Stimulated activated CD8-positive, alpha-beta memory T cell treated with anti-CD3 and anti-CD28 coated beads, Interleukin-4, amount 100 ng/mL, for 24 hours (primary cell): Measurements from ENCODE around the gene DOCK10.

Experiments
- DNase-seq: peaks from one replicate; pipeline ENCODE4 v3.0.0-alpha.2; 2020; ENCODE audit warnings: low read depth

Gene DOCK10

DNA sequence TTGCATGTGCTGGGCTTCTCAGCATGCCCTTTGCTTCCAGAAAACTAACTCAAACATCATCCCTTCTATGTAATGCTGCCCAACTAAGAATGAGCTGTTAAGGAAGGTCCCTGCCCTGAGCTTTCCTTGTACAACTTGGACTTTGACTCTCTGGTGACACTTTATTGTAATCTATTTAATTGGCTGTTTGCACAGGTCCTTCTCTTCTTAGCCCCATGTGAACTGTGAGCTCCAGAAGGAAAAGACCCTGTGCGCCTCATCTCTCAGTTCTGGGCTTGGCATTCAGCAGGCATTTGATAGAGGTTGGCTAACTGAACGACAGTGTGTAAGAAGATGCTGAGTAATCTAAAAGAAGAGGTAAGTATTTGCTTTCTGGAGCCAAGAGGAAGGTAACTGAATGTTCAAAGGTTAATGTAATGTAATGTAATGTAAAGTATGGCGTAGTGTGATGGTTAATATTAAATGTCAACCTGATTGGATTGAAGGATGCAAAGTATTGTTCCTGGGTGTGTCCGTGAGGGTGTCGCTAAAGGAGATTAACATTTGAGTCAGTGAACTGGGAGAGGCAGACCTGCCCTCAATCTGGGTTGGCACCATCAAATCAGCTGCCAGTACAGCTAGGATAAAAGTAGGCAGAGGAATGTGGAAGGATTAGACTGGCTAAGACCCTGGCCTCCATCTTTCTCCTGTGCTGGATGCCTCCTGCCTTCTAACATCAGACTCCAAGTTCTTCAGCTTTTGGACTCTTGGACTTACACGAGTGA lies 265.3 kb downstream of the DOCK10 start:
- no peak for DNase-seq

DNA sequence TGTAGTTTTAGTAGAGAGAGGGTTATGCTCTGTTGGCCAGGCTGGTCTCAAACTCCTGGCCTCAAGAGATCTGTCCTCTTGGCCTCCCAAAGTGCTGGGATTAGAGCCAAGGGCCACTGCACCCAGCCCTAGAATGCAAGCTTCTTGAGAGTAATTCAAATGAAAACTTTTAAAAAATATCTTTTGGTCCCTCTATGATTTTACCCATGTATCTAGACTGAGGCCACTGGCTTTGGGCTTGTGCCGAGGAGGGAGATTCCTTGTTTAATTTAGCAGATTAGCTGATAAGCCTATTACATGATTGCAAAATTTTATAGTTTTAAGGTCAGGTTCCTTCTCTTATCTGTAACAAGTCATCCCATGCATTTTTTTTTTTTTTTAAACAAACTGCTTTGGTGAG lies 266.6 kb downstream of the DOCK10 start:
- no peak for DNase-seq

DNA sequence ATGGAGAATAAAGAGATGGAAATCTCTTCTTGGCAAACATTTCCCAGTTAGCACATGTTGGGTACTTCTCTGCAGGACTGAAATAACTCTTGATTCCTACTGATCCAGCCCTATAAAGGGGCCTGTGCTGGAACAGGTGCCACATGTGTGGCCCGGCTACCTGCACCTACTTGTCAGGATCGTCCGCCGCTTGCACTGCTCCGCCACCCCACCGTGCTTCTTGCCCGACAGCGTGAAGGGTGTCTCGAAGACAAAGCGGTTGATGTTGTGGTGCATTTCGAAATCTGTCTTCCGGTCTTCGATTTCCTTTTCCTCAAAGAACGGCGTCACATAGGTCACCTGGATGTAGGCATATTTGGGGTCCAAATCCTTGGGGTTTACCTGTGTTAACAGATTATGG lies 267.5 kb downstream of the DOCK10 start:
- DNase-seq: no peak

DNA sequence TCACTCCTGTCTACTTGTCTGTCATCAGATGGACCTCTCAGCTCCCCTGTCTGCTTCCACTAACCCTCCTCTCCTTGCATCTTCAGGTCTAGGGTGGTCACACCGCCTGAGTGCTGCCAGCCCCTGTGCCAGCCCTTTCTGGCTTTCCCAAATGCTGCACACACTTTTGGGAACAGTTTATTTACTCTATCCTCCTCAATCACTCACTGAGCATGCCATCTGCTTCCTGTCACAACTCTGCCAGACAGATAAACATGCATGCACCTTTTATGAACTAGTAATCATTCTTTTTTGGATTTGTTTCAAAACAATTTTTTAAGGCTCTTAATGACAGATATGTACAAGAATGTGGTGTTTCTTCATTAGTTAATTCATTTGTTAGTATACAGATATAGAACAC lies 269.8 kb downstream of the DOCK10 start:
- DNase-seq: no peak

DNA sequence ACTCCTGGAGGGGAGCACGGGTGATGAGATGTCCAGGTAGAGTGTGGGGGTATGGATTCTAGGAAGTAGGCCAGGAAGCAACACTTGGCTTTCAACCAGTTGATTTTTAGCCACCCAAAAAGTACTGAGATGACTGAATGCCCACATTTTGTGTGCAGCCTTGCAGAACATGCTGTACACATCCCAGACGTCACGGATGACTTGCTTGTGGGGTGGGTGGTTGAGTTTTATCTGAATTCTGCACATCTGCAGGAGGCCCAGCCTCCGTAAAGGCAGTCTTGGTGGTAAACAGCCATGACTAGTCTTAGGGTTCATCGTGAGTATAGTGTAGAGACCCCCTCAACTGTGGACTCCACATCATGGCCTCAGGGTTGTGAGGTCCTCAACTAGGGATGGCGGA lies 272.8 kb downstream of the DOCK10 start:
- no peak for DNase-seq

DNA sequence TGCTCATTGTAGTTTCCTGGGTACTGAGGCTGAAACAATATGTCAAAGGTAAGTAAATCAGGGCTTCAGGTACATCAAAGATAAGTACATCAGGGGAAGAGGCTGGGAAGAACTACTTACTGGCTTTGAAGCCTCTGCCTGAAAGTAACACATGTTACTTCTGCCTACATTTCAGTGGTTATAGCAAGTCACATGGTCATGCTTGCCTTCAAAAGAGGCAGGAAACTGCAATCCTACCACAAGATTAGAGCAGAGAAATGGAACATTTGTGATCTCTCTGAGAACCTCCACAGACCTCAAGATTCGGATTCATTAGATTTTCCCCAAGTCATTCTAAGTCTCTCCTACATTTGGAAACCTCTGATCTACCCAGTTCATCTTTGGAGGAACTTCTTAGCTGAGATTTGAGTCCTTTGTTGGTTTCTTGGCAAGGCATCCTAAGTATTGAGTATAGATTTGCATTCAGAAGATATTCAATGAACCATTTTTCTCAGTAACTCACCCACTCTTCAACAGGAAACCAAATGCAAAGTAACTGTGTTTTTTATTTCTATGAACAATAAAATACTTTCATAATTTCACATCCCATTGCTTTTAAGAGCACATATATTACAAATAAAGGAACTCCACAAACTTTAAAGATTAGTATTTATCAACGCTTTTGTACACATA lies 277.6 kb downstream of the DOCK10 start:
- no peak for DNase-seq

- DNase-seq: no peak
These were observed 284.2 kb downstream of the DOCK10 start for GRCh38 chr2:224757934-224758548.

DNA sequence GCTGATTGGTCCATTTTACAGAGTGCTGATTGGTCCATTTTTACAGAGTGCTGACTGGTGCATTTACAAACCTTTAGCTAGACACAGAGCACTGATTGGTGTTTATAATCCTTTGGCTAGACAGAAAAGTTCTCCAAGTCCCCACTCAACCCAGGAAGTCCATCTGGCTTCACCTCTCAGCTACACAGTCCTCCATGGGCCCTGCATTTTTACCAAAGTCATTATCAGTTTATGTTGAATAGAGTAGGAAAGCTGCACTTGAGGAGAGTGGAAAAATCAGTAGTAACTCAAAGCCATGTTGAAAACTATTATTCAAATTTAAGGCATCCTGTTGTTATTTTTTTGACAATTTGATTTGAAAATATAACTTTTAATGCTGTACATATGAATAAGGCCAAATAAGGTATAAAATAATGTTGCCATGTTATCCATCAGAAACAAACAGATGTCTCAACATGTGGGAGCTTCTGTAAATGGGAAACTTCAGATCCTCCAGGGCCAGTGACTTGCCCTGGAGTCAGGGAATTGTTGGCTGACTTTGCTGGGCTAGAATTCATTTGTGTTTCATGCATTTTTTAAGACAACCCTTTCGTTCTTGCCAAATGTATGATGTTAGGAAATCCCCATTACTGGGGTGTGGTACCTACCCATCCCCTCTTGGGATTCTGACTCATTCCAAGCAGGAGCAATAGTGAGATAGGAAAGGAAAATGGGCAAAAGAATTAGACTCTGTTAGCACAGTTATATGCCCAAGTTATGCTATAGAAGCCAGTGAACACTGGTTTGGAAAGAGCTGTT lies 288.3 kb downstream of the DOCK10 start:
- no peak for DNase-seq

DNA sequence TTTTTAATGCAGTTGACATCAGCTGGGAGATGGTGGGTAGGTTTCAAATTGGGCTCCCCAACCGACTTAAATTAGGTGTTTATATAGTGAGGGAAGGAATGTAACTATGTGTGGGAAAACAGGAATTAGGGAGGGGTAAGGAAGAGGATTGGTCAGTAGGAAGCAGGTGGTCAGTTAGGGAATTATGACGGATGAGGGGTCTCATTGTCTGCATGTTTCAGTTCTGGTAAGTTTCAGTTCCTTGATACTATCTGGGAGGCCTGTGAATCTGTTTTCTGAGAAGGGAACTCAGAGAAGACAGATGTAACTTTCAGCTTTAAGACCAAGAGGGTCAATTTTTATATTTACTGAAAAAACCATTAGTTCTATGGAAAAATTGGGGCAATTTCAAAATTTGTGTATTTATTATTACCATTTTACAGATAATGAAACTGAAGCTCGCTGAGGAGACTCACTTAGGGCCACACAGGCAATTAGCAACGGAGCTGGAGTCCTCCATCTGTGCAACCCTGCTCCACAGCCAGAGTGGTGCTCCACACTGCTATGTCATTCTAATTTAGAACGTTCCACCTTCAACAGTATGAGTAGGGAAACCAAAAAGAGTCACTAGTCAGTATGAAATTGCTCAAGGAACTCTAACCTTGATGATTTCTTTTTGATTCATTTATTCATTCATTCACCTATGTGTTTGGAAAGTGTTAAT lies 290.1 kb downstream of the DOCK10 start:
- no peak for DNase-seq

GRCh38 chr2:224749136-224749535 lies 293.1 kb downstream of the DOCK10 start:
- no peak for DNase-seq

DNA sequence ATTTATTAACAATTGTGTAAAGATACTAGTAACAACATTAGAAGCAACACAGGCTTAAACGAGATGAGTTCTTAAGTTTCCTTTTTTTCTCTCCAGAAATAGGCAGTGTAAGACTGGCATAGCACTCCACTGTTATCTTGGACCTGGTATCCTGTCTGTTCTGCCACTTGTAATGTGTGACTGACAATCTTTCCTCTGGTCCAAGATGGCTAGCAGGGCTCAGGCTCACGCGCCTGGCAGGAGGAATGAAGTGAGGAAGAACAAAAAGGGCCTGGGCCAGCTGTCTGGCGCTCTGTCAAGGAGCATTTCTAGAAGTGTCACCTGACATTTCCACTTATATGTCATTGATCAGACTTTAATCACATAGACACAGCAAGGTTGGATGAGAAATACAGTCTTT lies 294.5 kb downstream of the DOCK10 start:
- no peak for DNase-seq

GRCh38 chr2:224736227-224736626 lies 306.0 kb downstream of the DOCK10 start:
- DNase-seq: no peak

DNA sequence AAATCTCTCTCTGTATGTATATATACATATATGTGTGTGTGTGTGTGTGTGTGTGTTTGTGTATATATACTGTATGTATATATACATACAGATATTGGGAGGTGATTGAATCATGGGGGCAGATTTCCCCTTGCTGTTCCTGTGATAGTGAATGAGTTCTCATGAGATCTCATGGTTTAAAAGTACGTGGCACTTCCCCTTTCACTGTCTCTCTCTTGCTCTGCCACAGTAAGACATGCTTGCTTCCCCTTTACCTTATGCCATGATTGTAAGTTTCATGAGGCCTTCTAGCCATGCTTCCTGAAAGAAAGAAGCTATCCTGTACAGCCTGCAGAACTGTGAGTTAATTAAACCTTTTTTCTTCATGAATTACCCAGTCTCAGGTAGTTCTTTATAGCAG lies 307.3 kb downstream of the DOCK10 start:
- DNase-seq: no peak

DNA sequence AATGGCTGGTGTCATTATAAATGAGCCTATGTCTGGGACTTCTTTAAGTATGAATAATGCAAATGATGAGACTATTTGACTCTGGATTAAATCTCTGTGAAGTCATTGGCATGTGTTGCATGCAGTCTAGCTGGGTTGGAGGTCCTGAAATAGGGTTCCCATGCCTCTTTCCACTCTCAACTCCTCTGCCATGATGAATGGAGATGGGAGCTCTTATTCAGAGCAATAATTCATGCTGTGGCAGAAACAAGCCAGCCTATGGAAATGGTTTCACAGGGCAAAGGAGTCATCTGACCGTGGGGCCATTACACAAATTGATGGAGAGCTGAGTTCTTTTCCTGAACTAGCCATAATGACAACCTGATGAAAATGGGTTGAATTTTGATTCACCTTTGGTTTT lies 310.6 kb downstream of the DOCK10 start:
- DNase-seq: no peak

DNA sequence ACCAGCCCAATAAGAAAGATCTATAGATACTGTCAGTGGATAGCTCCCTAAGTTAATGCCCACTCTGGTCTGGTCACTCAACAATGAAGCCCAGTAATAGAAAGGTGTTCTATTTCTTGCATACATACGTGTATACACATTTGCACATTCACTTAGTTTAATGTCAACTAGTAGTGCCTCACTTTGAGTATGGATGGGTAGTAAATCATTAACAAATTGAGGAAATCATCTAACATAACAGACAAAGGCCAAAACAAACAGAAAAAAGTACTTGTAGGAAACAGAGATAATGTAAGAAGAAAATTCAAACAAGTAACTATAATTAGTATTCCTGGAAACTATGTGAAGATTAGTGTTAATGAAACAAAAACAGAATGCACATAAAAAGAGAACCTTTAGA lies 312.8 kb downstream of the DOCK10 start:
- DNase-seq: no peak

- DNase-seq: no peak
These were observed 317.9 kb downstream of the DOCK10 start for GRCh38 chr2:224724331-224724730.

GRCh38 chr2:224723586-224724217 lies 318.6 kb downstream of the DOCK10 start:
- DNase-seq: no peak

- no peak for DNase-seq
These were observed 319.5 kb downstream of the DOCK10 start for GRCh38 chr2:224722770-224723169.

GRCh38 chr2:224722250-224722649 lies 320.0 kb downstream of the DOCK10 start:
- no peak for DNase-seq

DNA sequence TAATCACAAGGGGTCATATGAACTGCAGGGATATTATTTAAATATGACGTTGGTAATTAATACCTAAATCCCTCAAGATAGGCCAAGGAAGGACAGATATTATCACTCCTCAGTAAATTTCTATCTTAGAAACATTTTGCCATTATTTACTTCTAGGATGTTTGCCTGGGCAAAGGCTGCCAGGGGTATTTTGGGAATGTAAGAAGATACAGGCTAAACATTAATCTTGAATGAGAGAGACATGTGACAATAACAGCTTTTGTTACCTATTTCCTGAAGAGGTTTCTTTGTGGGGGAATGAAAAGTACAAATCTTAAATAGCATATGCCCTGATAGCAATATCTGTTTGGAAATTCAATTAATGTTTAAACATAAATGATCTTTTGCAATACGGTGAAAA lies 325.3 kb downstream of the DOCK10 start:
- DNase-seq: no peak

GRCh38 chr2:224716201-224716600 lies 326.1 kb downstream of the DOCK10 start, which contains the start of gene CCDC195:
Gene CCDC195 (minus strand): TSS chr2:224716365. CDS start chr2:224716365, 0 bp downstream.
- no peak for DNase-seq
